Measurements from ENCODE around the gene LRRC8C. TPM values are rescaled to one million over a fixed set of nuclear protein-coding genes. Genes with fewer than 3 reads are reported as not detected.

The LRRC8C gene
- total and polyA plus RNA-seq, 10 of the 15 experiments (the other 5 are each of a cell fraction or from before 2014, with no cell fraction given) = 2.3 to 16.3 (median 10.8) TPM

GRCh38 chr1:89641781-89642180 lies 8.9 kb downstream of the LRRC8C start:
- in situ Hi-C loops (cut with MboI) (loop anchor here (25.0 kb wide), 1 partner anchor 346 kb away; the partner anchor contains the start of gene ZNF326), intact Hi-C loops (cut with micrococcal nuclease; ENCODE audit: unreplicated experiment) (no loop called here)
- no peaks in the 10 kb centered on the region for H3K4me1 ChIP-seq (ENCODE audit: control insufficient read depth, insufficient read depth, low read length)
- H2AFZ ChIP-seq (ENCODE audit: control insufficient read depth, low read depth, low read length) = no peak overlapping the region
- SMC1A ChIA-PET (ENCODE audit: uncharacterized antibody, unreplicated experiment) = interaction anchor here (1.0 to 20.4 kb wide), 4 partner anchors 15 to 122 kb away, joined by 3 to 391 read pairs (median 232); no protein-coding TSS in a partner anchor
- no peak overlapping the region for H3K4me3 ChIP-seq
- no peak for ATAC-seq
- TF ChIP-seq STAT1 (conservative IDR thresholded peaks at IDR 0.05) = no peak
- no peak for TF ChIP-seq CBX3 (IDR thresholded peaks at IDR 0.05; ENCODE audit: borderline replicate concordance, low read depth)
- no peak for TF ChIP-seq CHD1 (IDR thresholded peaks at IDR 0.05; ENCODE audit: low read depth, low read length)
- TF ChIP-seq CREB1 (IDR thresholded peaks at IDR 0.05; ENCODE audit: low read depth) = no peak
- TF ChIP-seq IRF3 (IDR thresholded peaks at IDR 0.05) = no peak
- TF ChIP-seq E2F8 (IDR thresholded peaks at IDR 0.05; ENCODE audit: low read depth, partially characterized antibody) = no peak
- TF ChIP-seq MEF2A (IDR thresholded peaks at IDR 0.05; ENCODE audit: insufficient read depth, low read depth, low read length) = no peak
- WGBS (ENCODE audit: insufficient coverage, insufficient replicate concordance, low lambda C conversion rate, missing lambda C conversion rate) = over 99% methylated on average over 4 of the region's 4 CpGs
- CTCF ChIA-PET = interaction anchor here (0.7 to 3.7 kb wide), 4 partner anchors 8 to 121 kb away, joined by 3 to 20 read pairs (median 3); no protein-coding TSS in a partner anchor
- H3K27me3 ChIP-seq (replicated peaks in 1 of 2; ENCODE audit: control insufficient read depth in 2 of 2, insufficient read depth in 2 of 2, low read length in 1 of 2) = no peaks in the 10 kb centered on the region
- no peak for DNase-seq (ENCODE audit: low read depth, low spot score)
- no peak overlapping the region for H3K27ac ChIP-seq (ENCODE audit: control insufficient read depth, insufficient read depth)
- H3K36me3 ChIP-seq (ENCODE audit: control insufficient read depth in 2 of 2, insufficient read depth in 2 of 2, low read length in 1 of 2) = 0 out of 4 replicates have a peak, but pooled peaks cover 0 to 3% of the 10 kb centered on the region in 2 experiments
- peaks cover 25% of the 10 kb centered on the region for H3K79me2 ChIP-seq (ENCODE audit: control insufficient read depth, insufficient read depth, low read length)
- H3K9me3 ChIP-seq (replicated peaks; ENCODE audit: control insufficient read depth, insufficient read depth, low read length) = peaks cover 6% of the 10 kb centered on the region
- no peak overlapping the region for H3K9ac ChIP-seq (ENCODE audit: control insufficient read depth, insufficient read depth, low read length)
- no peak for FAIRE-seq
- no peak overlapping the region for H3K4me2 ChIP-seq (ENCODE audit: control insufficient read depth, insufficient read depth)
- POLR2A ChIA-PET = interaction anchor here (0.7 to 1.1 kb wide), 3 partner anchors 11 to 54 kb away, joined by 3 read pairs; no protein-coding TSS in a partner anchor
- RAD21 ChIA-PET (ENCODE audit: unreplicated experiment) = interaction anchor here (1.1 to 1.8 kb wide), 3 partner anchors 17 to 27 kb away, joined by 3 to 4 read pairs (median 3); no protein-coding TSS in a partner anchor
- H4K20me1 ChIP-seq (ENCODE audit: control insufficient read depth, insufficient read depth) = no peaks in the 10 kb centered on the region
- no TSS peak for BruUV-seq (replicated peaks)
